HG02623 (cell line): ENCODE measurements around the gene VPS13C.
"Not testable (repeated sequence)": the region's sequence is repeated elsewhere in the genome, so short reads cannot be mapped to it uniquely, and the experiment has no call there.

ENCODE experiments used
- ATAC-seq: cut with Tn5 transposase; IDR thresholded peaks from one replicate; pipeline ENCODE4 v1.9.1; 2021; ENCODE audit warnings: moderate library complexity; ENCODE audit not compliant: unreplicated experiment

VPS13C gene

GRCh38 chr15:62050115-62050514, 10.1 kb downstream of the VPS13C start:
- no peak for ATAC-seq

- ATAC-seq, result not testable (repeated sequence)
These were observed 12.0 kb downstream of the VPS13C start for GRCh38 chr15:62048254-62048653.

DNA sequence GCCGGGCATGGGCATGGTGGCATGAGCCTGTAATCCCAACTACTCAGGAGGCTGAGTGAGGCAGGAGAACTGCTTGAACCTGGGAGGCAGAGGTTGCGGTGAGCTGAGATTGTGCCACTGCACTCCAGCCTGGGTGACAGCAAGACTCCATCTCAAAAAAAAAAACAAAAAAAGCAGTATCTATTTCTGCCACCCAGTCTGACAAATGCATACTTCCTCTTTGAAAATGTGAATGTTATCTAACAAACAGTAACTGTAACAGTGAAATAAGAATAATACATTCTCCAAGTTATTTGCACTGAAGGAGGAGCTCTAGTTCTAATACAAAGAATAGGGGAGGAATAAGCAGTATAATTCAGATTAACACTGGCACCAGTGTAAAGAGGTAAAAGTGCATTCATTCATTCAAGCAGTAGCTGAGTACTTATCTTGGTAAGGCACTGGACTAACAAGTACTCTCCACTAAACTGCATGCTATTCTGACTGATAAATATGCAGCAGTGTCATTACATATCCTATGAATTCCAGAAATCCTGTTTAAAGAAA, 12.9 kb downstream of the VPS13C start:
- no peak for ATAC-seq

GRCh38 chr15:62046078-62046743, 14.0 kb downstream of the VPS13C start:
- ATAC-seq, result no peak

DNA sequence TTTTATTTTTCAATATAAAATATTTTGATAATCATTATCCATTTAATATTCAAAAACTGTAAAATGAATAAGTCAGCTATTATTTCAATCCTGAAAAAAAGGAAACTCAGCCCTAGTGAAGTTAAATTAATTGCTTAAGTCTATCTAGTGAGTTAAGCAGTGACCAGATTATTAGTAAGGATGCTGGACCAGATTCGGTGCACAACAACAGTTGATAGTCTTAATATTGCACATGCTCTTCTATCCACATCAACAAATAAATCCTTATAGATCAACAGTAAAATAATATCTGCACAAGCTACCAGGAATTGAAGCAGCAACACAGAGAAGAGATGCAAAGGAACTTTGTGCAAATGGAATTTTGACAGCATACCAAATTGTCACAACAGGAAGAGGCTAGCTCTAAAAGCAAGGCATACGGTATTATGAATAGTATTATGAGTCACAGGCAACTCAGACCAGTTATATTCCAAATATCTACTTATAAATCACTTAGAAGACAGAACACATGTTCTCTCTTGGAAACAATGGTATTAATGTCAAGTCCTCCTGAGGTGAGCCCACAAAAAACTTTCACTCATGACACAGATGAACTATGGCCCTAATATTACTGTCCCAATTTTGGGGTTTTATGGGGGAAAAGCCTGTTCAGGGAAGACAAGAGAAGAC, 24.9 kb downstream of the VPS13C start:
- ATAC-seq, result no peak

GRCh38 chr15:62027916-62028315, 32.3 kb downstream of the VPS13C start:
- ATAC-seq, result no peak

DNA sequence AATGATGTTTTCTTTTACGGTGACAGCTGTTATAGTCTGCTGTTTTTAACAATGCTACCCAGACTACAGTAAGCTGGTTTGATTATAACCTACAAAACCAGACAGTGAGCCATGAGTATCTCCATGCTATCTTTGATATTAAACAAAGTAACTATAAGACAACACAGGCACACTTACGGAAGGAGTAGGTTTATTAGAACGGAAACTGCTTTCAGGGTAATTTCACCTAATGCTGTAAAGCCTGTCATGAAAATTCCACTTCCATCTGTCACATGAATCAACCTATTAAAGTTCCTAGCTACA, 33.0 kb downstream of the VPS13C start:
- ATAC-seq, result no peak

GRCh38 chr15:62026487-62027262, 33.6 kb downstream of the VPS13C start:
- no peak for ATAC-seq

- no peak for ATAC-seq
These were observed 38.2 kb downstream of the VPS13C start for GRCh38 chr15:62021991-62022600.

DNA sequence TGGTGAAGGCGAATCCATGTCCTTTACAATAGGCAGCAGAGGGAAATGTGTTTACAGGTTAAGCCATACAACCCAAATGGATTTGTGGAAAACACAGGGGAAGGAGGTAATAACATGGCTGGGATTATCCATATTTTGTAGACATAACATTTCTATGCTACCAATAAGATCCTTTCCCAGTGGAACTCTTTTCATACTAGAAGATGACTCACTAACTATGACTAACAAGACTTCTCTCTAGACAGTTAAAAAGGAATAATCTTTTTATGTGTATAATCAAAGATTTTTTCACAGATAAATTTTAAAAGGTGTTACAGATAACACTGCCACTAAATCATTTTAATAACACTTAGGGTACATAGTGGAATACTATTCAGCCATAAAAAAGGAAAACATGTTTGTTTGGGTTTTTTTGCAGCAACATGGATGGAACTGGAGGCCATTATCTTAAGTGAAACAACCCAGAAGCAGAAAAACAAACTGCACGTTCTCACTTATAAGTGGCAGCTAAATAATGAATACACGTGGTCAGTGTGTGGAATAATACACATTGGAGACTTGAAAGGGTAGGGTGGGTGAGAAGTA, 39.6 kb downstream of the VPS13C start:
- ATAC-seq, result no peak

- ATAC-seq, result not testable (repeated sequence)
These were observed 54.9 kb downstream of the VPS13C start for GRCh38 chr15:62005354-62005753.

GRCh38 chr15:61997786-61998185, 62.5 kb downstream of the VPS13C start:
- no peak for ATAC-seq

DNA sequence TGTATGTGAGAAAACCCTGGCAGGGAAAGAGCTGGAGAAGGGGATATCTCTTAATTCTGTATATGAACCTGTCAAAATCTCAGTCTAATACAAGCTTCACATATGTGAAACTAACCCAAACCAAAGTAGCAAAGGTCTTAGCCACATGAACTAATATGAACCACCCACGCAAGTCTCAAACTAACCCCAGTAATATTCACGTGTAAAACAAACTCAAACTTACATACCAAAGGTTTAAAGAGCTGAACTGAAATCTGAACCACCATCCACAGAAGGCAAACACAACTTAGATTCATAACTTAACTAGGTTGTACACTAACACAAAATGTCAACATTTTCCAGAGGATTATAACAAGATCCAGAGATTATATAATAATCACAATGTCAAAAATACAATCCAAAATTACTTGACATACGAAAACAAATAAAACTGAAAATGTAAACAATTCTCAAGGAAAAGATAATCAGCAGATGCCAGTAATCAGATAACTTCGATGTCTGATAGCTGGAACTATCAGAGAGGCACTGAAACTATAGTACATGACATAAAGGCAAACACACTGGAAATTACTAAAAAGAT, 64.1 kb downstream of the VPS13C start:
- ATAC-seq, result no peak

DNA sequence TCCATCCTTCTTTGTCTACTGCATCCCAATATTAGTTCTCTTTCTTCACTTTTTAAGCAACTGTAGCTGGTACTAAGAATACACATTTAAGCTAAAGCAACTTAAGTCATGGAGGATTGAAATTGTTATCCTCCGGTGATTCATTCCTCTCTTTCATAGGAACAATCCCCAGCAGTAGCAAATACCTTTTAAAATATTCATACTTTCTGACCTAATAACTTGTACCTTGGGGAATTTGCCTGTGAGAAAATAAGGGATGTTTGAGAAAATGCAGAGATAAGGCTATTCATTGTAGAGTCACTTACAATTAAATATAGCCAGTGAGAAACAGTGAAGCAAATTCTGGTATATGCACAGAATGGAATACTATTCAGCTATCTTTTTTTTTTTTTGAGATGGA, 66.0 kb downstream of the VPS13C start:
- no peak for ATAC-seq

GRCh38 chr15:61992518-61992917, 67.7 kb downstream of the VPS13C start:
- no peak for ATAC-seq

GRCh38 chr15:61989667-61990066, 70.6 kb downstream of the VPS13C start:
- no peak for ATAC-seq

DNA sequence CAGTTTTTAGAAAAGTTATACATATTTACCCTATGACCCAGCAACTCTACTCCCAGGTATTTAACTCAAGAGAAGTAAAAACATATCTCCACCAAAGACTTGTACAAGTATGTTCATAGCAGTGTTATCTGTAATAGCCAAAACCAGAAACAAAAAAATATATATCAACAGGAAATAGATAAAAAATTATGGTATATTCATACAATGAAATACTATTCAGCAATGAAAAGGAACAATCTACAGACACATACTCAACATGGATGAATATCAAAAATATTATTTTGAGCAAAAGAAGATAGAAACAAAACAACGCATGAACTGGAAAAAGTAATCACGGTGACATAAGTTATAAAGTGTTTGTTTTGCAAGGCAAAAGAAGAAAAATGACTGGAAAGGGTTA, 72.4 kb downstream of the VPS13C start:
- no peak for ATAC-seq

- no peak for ATAC-seq
These were observed 77.2 kb downstream of the VPS13C start for GRCh38 chr15:61983081-61983480.

GRCh38 chr15:61978225-61978624, 82.0 kb downstream of the VPS13C start:
- ATAC-seq, result no peak

DNA sequence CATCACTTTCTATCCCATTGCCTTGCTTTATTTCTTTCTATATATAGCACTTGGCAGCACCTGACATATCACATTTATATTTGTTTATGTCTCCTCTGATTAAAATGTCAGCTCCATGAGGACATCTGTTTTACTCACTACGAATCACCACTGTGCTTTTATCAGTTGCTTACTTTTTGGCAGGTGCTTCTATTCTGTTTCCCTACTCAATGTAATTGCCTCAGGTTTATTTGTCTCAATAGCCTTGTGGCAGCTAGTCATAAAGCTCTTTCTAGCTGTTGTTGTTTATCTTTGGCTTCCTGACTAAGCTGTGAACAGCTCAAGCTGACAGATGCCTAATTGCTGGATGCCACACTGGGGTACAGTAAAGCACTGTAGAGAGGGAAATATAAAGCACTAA, 85.5 kb downstream of the VPS13C start:
- ATAC-seq, result no peak

GRCh38 chr15:61974118-61974517, 86.1 kb downstream of the VPS13C start:
- ATAC-seq, result no peak
